ENCODE data around the gene UROD.

GRCh38 chr1:45033356-45033755 is 21.3 kb downstream of the UROD start:
- TF ChIP-seq CTCF (IDR thresholded peaks at IDR 0.05; ENCODE audit: low read depth, low read length) (no peak), MAX (IDR thresholded peaks at IDR 0.05; ENCODE audit: low read depth, low read length) (no peak), POLR2A (IDR thresholded peaks at IDR 0.05; ENCODE audit: extremely low read depth, insufficient read length) (no peak)
